HG03460 (cell line): ENCODE measurements around the gene GSN.

Experiments
- ATAC-seq: cut with Tn5 transposase; IDR thresholded peaks from one replicate; pipeline ENCODE4 v1.9.1; 2021; ENCODE audit not compliant: unreplicated experiment

Gene GSN

GRCh38 chr9:121242959-121243346 lies 25.0 kb upstream of the GSN start:
- ATAC-seq, result no peak

GRCh38 chr9:121246821-121247561 lies 21.0 kb upstream of the GSN start:
- ATAC-seq, result no peak

GRCh38 chr9:121249563-121249962 lies 18.4 kb upstream of the GSN start:
- no peak for ATAC-seq

GRCh38 chr9:121252104-121252851 lies 15.7 kb upstream of the GSN start:
- no peak for ATAC-seq

GRCh38 chr9:121253162-121253561 lies 14.8 kb upstream of the GSN start:
- ATAC-seq, result no peak

- no peak for ATAC-seq
These were observed 14.0 kb upstream of the GSN start for GRCh38 chr9:121253821-121254501.

- ATAC-seq, result no peak
These were observed 8.5 kb upstream of the GSN start for GRCh38 chr9:121259498-121259897.

- no peak for ATAC-seq
These were observed 8.0 kb upstream of the GSN start for GRCh38 chr9:121259935-121260334.

- no peak for ATAC-seq
These were observed 7.4 kb upstream of the GSN start for GRCh38 chr9:121260457-121261106.

- ATAC-seq, result no peak
These were observed 6.9 kb upstream of the GSN start for GRCh38 chr9:121261107-121261460.

- ATAC-seq, result no peak
These were observed 6.2 kb upstream of the GSN start for GRCh38 chr9:121261755-121262154.

- no peak for ATAC-seq
These were observed 5.5 kb upstream of the GSN start for GRCh38 chr9:121262423-121262822.

GRCh38 chr9:121262953-121263352 lies 5.0 kb upstream of the GSN start:
- ATAC-seq, result no peak

GRCh38 chr9:121266356-121266755 lies 1.6 kb upstream of the GSN start:
- ATAC-seq, result no peak

- ATAC-seq, result no peak
These were observed 884 bp upstream of the GSN start for GRCh38 chr9:121266906-121267650.

- peak; percentile 34 for ATAC-seq
These were observed 562 bp downstream of the GSN start for GRCh38 chr9:121268598-121268850.

GRCh38 chr9:121268851-121269641 lies 1.1 kb downstream of the GSN start:
- ATAC-seq, result peak; percentile 7

- ATAC-seq, result no peak
These were observed 1.8 kb downstream of the GSN start for GRCh38 chr9:121269642-121270254.

GRCh38 chr9:121271368-121272341 lies 3.7 kb downstream of the GSN start:
- no peak for ATAC-seq
